HCT116 (cell line): ENCODE measurements around the gene WDR35. TPM values are rescaled to one million over a fixed set of nuclear protein-coding genes. Genes with fewer than 3 reads are reported as not detected.

Experiments used
- ATAC-seq: fragments of 200-7000 bp; cut with Tn5 transposase; 2 replicates; pipeline ENCODE4 v1.9.1; 2020; ENCODE audit warnings: mild to moderate bottlenecking, moderate library complexity
- BruUV-seq: library from RNA; stranded (reverse); fragments of 400-500 nt; replicated peaks from 2 replicates; lab custom pipeline; 2021; lab: Mats Ljungman, UMichigan
- CTCF ChIA-PET: fragments of 300-600 bp; sonication (Branson Sonifier 250); formaldehyde crosslinking; loops from one replicate; lab custom pipeline; 2021; ENCODE audit warnings: antibody characterized with exemption; lab: Charles Lee
- POLR2A ChIA-PET: fragments of 300-600, 350-600 bp; sonication (Branson Sonifier 250); formaldehyde crosslinking; loops from one replicate; lab custom pipeline; 2021; ENCODE audit warnings: antibody characterized with exemption; lab: Charles Lee
- RAD21 ChIA-PET, 2 experiments: fragments of 300-600 bp; sonication (Branson Sonifier 250); formaldehyde crosslinking; loops; one replicate each; lab custom pipeline; 2023; ENCODE audit warnings: low total read pairs in 2 of 2; ENCODE audit not compliant: uncharacterized antibody in 2 of 2, unreplicated experiment in 2 of 2, low non-redundant PET in 1 of 2; lab: Charles Lee
- DNase-seq: peaks from one replicate; pipeline ENCODE4 v3.0.0-alpha.2; 2010; ENCODE audit warnings: low read depth, low spot score
- H2AFZ ChIP-seq: fragments of 200-600 bp; shearing (Covaris generic), sonication (generic); 2 replicates; pipeline ENCODE4 v1.6.1; 2017; ENCODE audit warnings: low read depth, mixed run types, mixed read lengths, antibody characterized with exemption, low read length; ENCODE audit not compliant: poor library complexity, severe bottlenecking
- H3K27ac ChIP-seq: 2 replicates; pipeline ENCODE4 v1.5.1; 2012; ENCODE audit warnings: low read depth, low read length
- H3K27me3 ChIP-seq: fragments of 200-600 bp; sonication (generic); 2 replicates; pipeline ENCODE4 v1.6.1; 2016; ENCODE audit warnings: mixed run types, low read length, mixed read lengths; ENCODE audit not compliant: insufficient read depth
- H3K36me3 ChIP-seq, 2 experiments: fragments of 200-500 bp in 1 of 2; fragments of 200-600 bp in 1 of 2; sonication (Bioruptor generic) in 1 of 2; sonication (generic) in 1 of 2; 2 replicates each; pipeline versions ENCODE4 v1.5.1 to v1.6.1; 2014 to 2016; ENCODE audit warnings: low read length in 2 of 2, inconsistent platforms in 1 of 2, mixed read lengths in 1 of 2, mixed run types in 1 of 2; ENCODE audit not compliant: insufficient read depth in 2 of 2, control insufficient read depth in 1 of 2
- H3K4me1 ChIP-seq, 2 experiments: fragments of 200-600 bp in 1 of 2; sonication (generic) in 1 of 2; 2 replicates each; pipeline versions ENCODE4 v1.5.1 to v1.6.1; 2012 to 2017; ENCODE audit warnings: low read length in 2 of 2, inconsistent platforms in 1 of 2, mild to moderate bottlenecking in 1 of 2, mixed read lengths in 1 of 2, mixed run types in 1 of 2, moderate library complexity in 1 of 2; ENCODE audit not compliant: insufficient read depth in 2 of 2, control insufficient read depth in 1 of 2
- H3K4me2 ChIP-seq: fragments of 200-600 bp; sonication (generic); 2 replicates; pipeline ENCODE4 v1.6.1; 2017; ENCODE audit warnings: mixed run types, low read length, mixed read lengths
- H3K4me3 ChIP-seq, 2 experiments: fragments of 200-600 bp in 1 of 2; sonication (generic) in 1 of 2; replicated peaks in 1 of 2; 2 replicates each; pipeline ENCODE4 v1.5.1; 2011 to 2016; ENCODE audit warnings: low read length in 2 of 2, control low read depth in 1 of 2, low read depth in 1 of 2, mild to moderate bottlenecking in 1 of 2, mixed read lengths in 1 of 2, mixed run types in 1 of 2
- H3K79me2 ChIP-seq: fragments of 200-600 bp; sonication (generic); 2 replicates; pipeline ENCODE4 v1.6.1; 2017; ENCODE audit warnings: mild to moderate bottlenecking, mixed run types, low read length, moderate library complexity, mixed read lengths; ENCODE audit not compliant: insufficient read depth
- H3K9ac ChIP-seq: fragments of 200-600 bp; sonication (generic); 2 replicates; pipeline ENCODE4 v1.6.1; 2016; ENCODE audit warnings: low read length, mixed read lengths
- H3K9me2 ChIP-seq: fragments of 200-600 bp; sonication (generic), shearing (Covaris generic); 2 replicates; pipeline ENCODE4 v1.6.1; 2017; ENCODE audit warnings: mixed run types, mild to moderate bottlenecking, moderate library complexity; ENCODE audit not compliant: insufficient read depth
- H3K9me3 ChIP-seq, 2 experiments: fragments of 200-500 bp in 1 of 2; fragments of 200-600 bp in 1 of 2; sonication (Bioruptor generic) in 1 of 2; sonication (generic) in 1 of 2; 2 replicates each; pipeline ENCODE4 v1.6.1; 2014 to 2017; ENCODE audit warnings: low read length in 2 of 2, mixed read lengths in 2 of 2, inconsistent platforms in 1 of 2, low read depth in 1 of 2, mild to moderate bottlenecking in 1 of 2, mixed run types in 1 of 2, moderate library complexity in 1 of 2; ENCODE audit not compliant: control insufficient read depth in 1 of 2, insufficient read depth in 1 of 2
- H4K20me1 ChIP-seq: fragments of 200-600 bp; sonication (generic), shearing (Covaris generic); 2 replicates; pipeline ENCODE4 v1.6.1; 2017; ENCODE audit warnings: mixed run types, mild to moderate bottlenecking, moderate library complexity; ENCODE audit not compliant: insufficient read depth
- ATF3 ChIP-seq: IDR thresholded peaks from 2 replicates; pipeline ENCODE4 v1.6.1; 2012
- CEBPB ChIP-seq: IDR thresholded peaks from 2 replicates; pipeline ENCODE4 v1.6.1; 2012; ENCODE audit warnings: low read depth
- CTCF ChIP-seq, 3 experiments: fragments of 200-600 bp in 1 of 3; sonication (generic) in 1 of 3; IDR thresholded peaks in 2 of 3; conservative IDR thresholded peaks in 1 of 3; 2 replicates each; pipeline ENCODE4 v1.5.1; 2012 to 2017; ENCODE audit warnings: low read depth in 2 of 3, low read length in 2 of 3, antibody characterized with exemption in 1 of 3, borderline replicate concordance in 1 of 3, control low read depth in 1 of 3, mild to moderate bottlenecking in 1 of 3, mixed read lengths in 1 of 3, mixed run types in 1 of 3, moderate library complexity in 1 of 3; ENCODE audit not compliant: insufficient read depth in 1 of 3
- ELF1 ChIP-seq: IDR thresholded peaks from 2 replicates; pipeline ENCODE4 v1.6.1; 2012; ENCODE audit warnings: low read depth, borderline replicate concordance
- JUND ChIP-seq: IDR thresholded peaks from 2 replicates; pipeline ENCODE4 v1.6.1; 2012
- MAX ChIP-seq: IDR thresholded peaks from 2 replicates; pipeline ENCODE4 v1.6.1; 2012
- POLR2A ChIP-seq: IDR thresholded peaks from 2 replicates; pipeline ENCODE4 v1.7.0; 2011; ENCODE audit warnings: borderline replicate concordance; ENCODE audit not compliant: insufficient read depth, insufficient read length; ENCODE audit errors: extremely low read depth
- POLR2AphosphoS5 ChIP-seq: IDR thresholded peaks from 2 replicates; pipeline ENCODE4 v1.6.1; 2011; ENCODE audit warnings: mild to moderate bottlenecking, low read depth, low read length, moderate library complexity
- RAD21 ChIP-seq: IDR thresholded peaks from 2 replicates; pipeline ENCODE4 v1.6.1; 2012; ENCODE audit warnings: low read depth, mild to moderate bottlenecking
- REST ChIP-seq: IDR thresholded peaks from 2 replicates; pipeline ENCODE4 v1.6.1; 2012; ENCODE audit warnings: low read depth
- SIN3A ChIP-seq: IDR thresholded peaks from 2 replicates; pipeline ENCODE4 v1.6.1; 2012; ENCODE audit warnings: low read depth
- SP1 ChIP-seq: IDR thresholded peaks from 2 replicates; pipeline ENCODE4 v1.6.1; 2012; ENCODE audit warnings: low read depth
- SRF ChIP-seq: IDR thresholded peaks from 2 replicates; pipeline ENCODE4 v1.6.1; 2012; ENCODE audit warnings: low read depth
- YY1 ChIP-seq: IDR thresholded peaks from 2 replicates; pipeline ENCODE4 v1.6.1; 2011; ENCODE audit warnings: low read length, low read depth, moderate library complexity, mild to moderate bottlenecking; ENCODE audit not compliant: insufficient replicate concordance; ENCODE audit errors: extremely low read depth
- intact Hi-C: fragments of 100-400 bp; cut with micrococcal nuclease; formaldehyde crosslinking; loops from 2 replicates; pipeline ENCODE4 v1.10.0; 2022
- total RNA-seq: library from RNA; stranded (reverse); gene quantifications from one replicate; pipeline ENCODE4 v1.2.1, GENCODE V29; 2021; ENCODE audit not compliant: unreplicated experiment

The WDR35 gene
- total RNA-seq, 1 experiment from 2014 or later = 9.6 TPM

- POLR2A ChIA-PET = no interaction called here
- TF ChIP-seq CEBPB (no peak), YY1 (no peak), RAD21 (no peak), ATF3 (no peak), JUND (no peak), SRF (no peak), POLR2AphosphoS5 (no peak), MAX (no peak)
- ATAC-seq (no peak), DNase-seq (no peak)
- CTCF ChIA-PET = no interaction called here
- no peak overlapping the region for H3K4me3 ChIP-seq
- no peaks in the 10 kb centered on the region for H3K27me3 ChIP-seq
- no peaks in the 10 kb centered on the region for H3K4me1 ChIP-seq
- H3K79me2 ChIP-seq = no peaks in the 10 kb centered on the region
- no peaks in the 10 kb centered on the region for H3K36me3 ChIP-seq
- H2AFZ ChIP-seq = no peak overlapping the region
- intact Hi-C loops = no loop called here
- H3K27ac ChIP-seq = no peak overlapping the region
- no peak overlapping the region for H3K9ac ChIP-seq
- no peak overlapping the region for H3K4me2 ChIP-seq
- no peaks in the 10 kb centered on the region for H4K20me1 ChIP-seq
- no TSS peak for BruUV-seq
- RAD21 ChIA-PET = no interaction called here
- H3K9me3 ChIP-seq = no peaks in the 10 kb centered on the region
- no peaks in the 10 kb centered on the region for H3K9me2 ChIP-seq
Observed at GRCh38 chr2:19890104-19890503, 99.8 kb downstream of the WDR35 start.

GRCh38 chr2:19888831-19889230 lies 101.1 kb downstream of the WDR35 start:
- intact Hi-C loops = no loop called here
- CTCF ChIA-PET = no interaction called here
- TF ChIP-seq JUND = no peak
- TF ChIP-seq POLR2A = no peak
- TF ChIP-seq SP1 = no peak
- no peak for TF ChIP-seq REST
- no peak for TF ChIP-seq POLR2AphosphoS5
- TF ChIP-seq ATF3 = no peak
- TF ChIP-seq ELF1 = no peak
- TF ChIP-seq CTCF (IDR thresholded peaks at IDR 0.05 in 2 of 3, conservative IDR thresholded peaks at IDR 0.05 in 1 of 3; ENCODE audit: borderline replicate concordance in 1 of 3, insufficient read depth in 1 of 3, low read depth in 2 of 3, low read length in 2 of 3) = no peak
- TF ChIP-seq SIN3A = no peak

More at GRCh38 chr2:19888831-19889230, 101.1 kb downstream of the WDR35 start:
- Histone ChIP-seq H3K36me3 (no peaks in the 10 kb centered on the region), H2AFZ (no peak overlapping the region), H3K27ac (no peak overlapping the region), H3K27me3 (no peaks in the 10 kb centered on the region), H3K9me2 (no peaks in the 10 kb centered on the region), H3K4me2 (no peak overlapping the region), H4K20me1 (no peaks in the 10 kb centered on the region), H3K79me2 (no peaks in the 10 kb centered on the region), H3K4me1 (no peaks in the 10 kb centered on the region), H3K4me3 (no peak overlapping the region), H3K9ac (no peak overlapping the region), H3K9me3 (no peaks in the 10 kb centered on the region)
- ChIA-PET POLR2A (no interaction called here), RAD21 (no interaction called here)
- no TSS peak for BruUV-seq
- no peak for DNase-seq
- ATAC-seq = no peak
